Stimulated activated CD4-positive, alpha-beta T cell treated with anti-CD3 and anti-CD28 coated beads, TNF-alpha, amount 100 ng/mL, for 4 hours (primary cell): ENCODE results near the gene CD72.

Experiments used
- DNase-seq, 3 experiments: peaks; one replicate each; pipeline ENCODE4 v3.0.0-alpha.2; 2020; ENCODE audit warnings: low read depth in 3 of 3

CD72 gene, protein sequence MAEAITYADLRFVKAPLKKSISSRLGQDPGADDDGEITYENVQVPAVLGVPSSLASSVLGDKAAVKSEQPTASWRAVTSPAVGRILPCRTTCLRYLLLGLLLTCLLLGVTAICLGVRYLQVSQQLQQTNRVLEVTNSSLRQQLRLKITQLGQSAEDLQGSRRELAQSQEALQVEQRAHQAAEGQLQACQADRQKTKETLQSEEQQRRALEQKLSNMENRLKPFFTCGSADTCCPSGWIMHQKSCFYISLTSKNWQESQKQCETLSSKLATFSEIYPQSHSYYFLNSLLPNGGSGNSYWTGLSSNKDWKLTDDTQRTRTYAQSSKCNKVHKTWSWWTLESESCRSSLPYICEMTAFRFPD

DNA sequence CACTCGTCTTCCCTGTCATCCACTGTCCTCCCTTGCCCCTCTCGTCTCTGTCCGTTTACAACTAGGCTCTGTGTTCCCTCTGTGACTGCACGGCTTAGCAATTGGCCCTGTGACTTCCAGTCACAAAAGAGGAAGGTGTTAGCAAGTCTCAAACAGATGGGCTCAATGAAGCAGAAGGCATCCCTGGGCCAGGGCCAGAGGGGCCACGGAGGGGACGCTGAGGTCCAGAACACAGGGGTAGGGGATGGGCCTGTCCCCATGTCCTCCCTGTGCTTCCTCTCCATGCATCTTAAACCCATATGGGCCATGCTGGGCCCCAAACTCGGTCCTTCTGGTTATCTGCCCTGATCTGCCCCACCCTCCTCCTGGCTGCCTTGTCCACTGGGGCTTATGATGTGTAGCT is at the start of gene CD72:
CD72 (minus strand) TSS at position 89 of the 403 bp plus-strand sequence. CDS start 110 bp downstream, outside the sequence.
- no peak for DNase-seq

DNA sequence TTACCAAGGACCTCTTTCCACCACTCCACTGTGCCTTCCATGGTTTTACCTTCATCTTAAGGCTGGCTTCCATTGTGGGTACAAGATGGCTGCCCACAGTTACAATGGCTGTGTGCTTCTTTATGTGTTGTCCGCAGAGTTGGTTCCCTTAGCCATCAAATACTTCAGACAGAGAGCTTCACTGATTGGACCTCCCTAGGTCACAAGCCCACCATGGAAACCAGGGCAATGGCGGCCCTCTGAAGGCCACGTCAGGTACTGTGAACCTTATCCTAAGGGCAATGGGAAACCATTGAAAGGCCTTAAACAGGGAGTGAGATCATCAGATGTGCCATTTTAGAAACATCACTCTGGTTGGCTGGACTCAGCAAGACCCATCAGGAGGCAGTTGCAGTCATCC is 49.7 kb upstream of the CD72 start:
- DNase-seq, result no peak

DNA sequence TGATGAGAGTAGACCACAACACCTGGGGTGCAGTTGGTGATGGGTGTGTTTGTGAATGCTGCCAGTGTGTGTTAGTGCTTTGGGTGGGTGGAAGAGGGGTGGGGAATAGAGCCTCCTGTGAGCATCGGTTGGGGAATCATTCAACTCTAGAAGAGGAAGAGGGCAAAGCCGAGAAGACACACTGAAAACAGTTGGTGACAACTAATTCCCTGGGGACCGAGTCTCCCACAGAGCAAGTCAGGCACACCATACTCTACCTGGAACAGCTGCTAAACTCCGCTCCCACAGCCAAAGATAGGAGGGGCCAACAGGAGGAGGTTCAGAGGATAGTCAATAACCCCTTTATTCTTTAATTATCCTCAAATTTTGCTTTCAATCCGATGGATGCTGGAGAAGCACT is 48.3 kb upstream of the CD72 start:
- no peak for DNase-seq

DNA sequence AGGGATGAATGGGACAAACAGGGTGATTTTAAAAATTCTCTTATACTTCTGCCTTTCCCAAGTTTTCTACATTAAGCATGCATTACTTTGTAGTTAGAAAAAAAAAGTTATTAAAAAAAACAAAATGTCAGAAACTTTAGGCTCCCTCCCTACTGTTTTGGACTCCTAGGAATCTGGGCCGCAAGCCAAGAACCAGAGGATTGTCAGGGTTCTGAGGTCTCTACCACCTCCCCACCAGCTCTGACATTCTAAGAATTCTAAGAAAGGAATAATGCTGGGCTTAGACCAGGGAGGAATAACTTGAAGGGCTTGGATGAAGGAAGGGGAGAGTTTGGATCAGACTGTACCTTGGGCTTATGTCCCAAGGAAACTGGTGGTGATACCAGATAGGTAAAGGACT is 47.8 kb upstream of the CD72 start:
- DNase-seq, result no peak

DNA sequence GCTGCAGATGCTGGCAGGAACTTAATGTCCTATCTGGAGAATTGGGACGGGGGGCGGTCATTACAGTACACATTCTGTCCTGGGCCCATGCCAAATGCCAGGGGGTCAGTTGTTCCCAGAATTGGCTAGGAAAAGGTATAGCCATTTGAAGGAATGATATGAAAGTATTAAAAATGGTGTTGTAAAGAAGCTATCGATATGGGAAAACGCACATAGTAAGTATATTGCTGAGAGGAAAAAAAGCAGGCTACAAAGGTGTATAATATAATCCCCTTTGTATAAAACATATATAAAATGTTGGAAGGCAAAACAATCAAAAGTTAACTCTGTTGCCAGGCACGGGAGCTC is 47.2 kb upstream of the CD72 start:
- DNase-seq, result no peak

DNA sequence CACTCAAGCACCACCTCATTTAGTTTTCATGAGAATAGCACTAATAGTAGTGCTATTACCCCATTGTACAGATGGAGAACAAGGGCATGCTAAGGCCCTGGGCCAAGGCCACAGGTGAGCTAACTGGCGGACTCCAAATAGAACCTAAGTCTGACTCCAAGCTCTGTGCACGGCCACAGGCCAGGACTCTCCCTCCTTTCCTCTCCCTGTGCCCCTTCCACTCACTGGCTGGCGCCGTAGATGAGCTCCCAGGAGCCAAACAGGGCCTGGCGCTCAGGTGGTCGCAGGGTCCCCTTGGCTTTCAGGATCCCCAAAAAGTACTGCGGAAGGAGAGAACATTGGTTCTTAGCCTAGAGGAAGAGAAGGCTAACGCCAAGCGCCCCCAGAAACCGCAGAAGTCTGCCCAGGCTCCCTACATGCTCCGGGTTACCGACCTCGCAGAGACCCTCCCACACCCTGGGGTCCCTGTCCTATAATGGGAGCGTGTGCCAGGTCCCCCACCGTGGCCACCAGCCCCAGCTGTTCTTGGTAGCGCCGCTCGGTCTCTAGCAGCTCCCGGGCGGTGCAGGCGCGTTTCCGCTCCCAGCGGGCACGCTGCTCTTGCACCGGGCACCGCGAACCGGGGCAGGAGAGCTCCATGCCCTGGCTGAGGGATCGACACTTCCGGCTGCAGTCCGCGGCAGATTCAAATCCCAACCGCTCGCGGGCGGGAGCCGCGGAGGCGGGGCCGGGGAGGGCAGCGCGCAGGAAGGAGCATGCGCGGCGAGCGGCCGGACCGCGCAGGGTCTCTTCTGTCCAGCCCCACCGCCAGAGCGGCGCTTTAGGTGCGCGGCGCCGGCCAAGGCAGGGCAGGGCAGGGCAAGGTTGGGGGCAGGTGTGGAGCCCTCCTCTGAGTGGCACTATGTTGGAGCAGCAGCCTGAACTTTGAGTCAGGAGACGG is 46.6 kb upstream of the CD72 start, which contains the start of gene ARHGEF39:
ARHGEF39 (minus strand) TSS at position 665 of the 940 bp plus-strand sequence; CDS start at position 639, 26 bp downstream.
- peak in 1 of 3 experiments; percentile 33 for DNase-seq

DNA sequence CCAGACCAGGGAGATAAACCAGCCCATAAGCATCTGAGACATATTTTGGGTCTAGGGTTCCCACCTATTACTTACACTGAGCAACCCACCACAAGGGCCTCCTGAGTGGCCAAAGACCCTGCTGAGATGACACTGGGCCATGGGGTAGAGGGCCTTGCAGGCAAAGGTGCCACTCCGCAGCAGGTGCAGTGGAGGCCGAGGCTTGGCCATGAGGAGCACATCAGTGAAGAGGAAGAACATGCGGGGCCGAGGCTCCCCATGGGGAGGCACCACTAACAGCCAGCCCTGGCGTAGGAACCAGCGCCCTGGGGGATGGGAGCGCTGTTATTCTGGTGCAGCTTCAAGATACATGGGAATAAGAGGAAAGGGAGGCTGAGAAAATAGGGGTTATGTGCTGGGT is 44.2 kb upstream of the CD72 start:
- DNase-seq, result no peak

DNA sequence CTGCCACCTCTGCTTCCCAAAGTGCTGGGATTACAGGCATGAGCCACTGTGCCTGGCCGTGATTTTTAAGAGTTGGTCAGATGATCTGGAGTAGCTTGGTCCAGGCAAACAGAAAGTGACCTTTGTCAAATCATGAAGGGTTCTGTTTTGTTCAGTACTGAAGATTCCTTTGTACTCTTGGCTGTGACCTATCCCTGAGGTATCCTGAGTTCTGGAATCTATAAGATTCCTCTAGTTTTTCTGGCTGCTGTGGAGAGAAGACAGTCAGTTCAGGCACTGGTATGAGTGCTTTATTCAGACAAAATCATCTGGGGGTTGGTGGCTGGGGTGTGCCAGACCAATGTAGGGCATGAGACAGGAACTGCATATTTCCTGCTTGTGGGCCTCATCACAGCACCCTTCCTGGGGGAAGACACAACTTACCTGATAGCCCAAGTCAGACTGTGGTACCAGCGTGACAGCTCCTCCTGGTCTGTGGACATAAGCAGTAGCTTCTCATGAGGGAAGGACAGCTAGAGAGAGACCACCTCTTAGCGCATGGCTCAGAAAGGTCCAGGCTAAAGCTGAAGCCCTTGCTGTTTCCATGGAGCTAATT is 43.6 kb upstream of the CD72 start:
- DNase-seq, result no peak

DNA sequence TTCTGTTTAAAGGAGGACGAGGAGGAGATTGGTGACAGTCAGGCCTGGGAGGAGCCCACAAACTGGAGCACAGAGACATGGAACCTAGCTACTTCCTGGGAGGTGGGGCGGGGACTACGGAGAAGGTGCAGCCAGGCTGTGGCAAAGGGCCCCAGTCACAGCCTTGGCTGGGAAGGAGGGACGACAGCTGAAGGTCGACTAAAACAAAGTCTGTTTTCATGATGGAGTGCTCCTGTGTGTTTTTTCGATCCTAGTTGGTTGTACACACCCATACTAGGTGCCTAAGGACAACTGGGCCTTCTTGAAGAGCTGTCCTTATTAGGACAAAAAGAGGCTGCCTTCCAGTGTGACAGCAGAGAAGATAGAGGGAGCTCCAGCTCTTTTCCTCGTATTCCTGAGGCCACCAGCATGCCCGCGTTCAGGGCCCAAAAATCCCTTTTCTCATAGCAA is 42.8 kb upstream of the CD72 start:
- DNase-seq, result no peak

DNA sequence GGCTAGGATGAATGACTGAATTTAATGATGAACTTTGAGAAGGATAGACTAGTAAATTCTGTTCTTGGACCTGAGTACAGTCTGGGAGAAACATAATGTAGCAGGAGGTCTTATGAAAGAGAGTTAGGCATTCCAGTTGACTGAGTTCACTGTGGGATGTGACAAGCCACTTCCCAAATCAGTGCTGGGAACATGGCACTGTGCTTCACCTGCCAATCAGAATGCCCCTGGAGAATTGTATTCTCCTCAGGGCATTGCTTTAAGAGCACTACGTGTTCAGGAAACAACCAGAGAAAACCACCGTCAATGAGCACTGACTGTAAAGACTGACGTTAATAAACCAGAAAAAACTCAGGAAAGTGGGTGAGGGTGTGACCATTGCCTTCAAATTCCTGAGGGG is 41.1 kb upstream of the CD72 start:
- no peak for DNase-seq

DNA sequence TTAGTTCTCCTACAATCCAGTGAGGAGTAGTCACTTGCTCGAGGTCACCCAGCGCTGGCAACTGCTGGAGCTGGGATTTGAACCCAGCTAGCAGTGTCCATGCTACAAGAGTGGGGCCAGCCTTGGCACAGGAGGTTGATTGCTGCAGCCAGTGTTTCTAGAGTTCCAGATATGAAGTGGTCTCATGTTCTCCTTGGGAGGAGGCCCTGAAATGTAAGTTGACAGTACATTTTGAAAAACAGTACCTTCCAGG is 40.7 kb upstream of the CD72 start:
- DNase-seq, result no peak

DNA sequence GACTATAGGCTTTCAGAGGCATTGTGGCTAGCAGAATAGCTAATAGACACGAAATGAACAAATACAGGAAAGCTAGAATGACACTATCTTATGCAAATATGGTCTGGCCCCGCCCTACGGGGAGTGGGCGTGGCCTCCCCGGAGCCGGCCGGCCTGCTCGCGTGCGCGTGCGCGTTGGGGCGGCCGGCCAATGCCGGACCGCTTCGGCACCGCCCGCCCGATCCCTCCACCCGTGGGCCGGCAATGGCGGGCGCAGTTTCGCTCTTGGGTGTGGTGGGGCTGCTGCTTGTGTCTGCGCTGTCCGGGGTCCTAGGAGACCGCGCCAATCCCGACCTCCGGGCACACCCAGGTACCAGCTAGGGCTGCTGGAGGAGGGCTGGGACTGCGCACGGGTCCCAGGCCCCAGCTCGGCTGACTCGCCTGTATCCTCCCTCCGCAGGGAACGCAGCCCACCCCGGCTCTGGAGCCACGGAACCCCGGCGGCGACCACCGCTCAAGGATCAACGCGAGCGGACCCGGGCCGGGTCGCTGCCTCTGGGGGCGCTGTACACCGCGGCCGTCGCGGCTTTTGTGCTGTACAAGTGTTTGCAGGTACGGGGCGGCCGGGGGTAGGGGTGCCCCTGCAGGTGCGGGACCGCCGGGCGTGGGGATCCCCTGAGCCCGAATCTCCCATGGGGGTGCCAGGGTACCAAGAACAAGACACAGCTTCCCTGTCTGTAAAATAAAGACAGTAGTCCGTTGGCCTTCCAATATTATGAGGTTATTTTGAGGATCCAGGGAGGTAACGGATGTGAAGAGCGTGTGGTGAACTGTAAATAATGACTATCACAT is 40.1 kb upstream of the CD72 start, which contains the start of gene CCDC107:
CCDC107 (plus strand) TSS at position 156 of the 831 bp plus-strand sequence; CDS start at position 244, 88 bp downstream.
- peak; percentile 70 to 79 (median 72) for DNase-seq

DNA sequence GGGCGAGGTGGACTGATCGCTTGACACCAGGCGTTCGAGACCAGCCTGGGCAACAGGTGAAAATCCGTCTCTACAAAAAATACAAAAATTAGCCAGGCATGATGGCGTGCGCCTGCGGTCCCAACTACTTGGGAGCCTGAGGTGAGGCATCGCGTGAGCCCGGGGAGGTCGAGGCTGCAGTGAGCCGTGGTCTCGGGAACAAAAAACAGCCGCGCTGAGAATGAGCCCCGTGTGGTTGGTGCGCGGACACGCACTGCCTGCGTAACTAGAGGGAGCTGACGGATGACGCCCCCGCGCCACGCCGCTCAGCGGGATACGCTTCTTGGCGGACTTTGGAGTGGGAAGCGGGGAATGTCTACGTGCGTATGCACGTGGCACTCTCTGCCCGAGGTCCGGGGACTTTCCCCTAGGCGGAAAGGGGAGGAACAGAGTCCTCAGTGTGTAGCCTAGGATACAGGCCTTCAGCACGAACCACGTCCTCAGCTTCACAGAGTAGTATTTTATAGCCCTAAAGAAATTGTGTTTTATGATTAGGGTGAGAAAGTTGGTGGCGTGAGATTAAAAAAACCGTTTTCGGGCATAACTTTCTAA is 39.4 kb upstream of the CD72 start, which contains the start of gene RMRP:
RMRP (minus strand) TSS at position 474 of the 591 bp plus-strand sequence.
- peak; percentile 89 to 91 (median 90) for DNase-seq

DNA sequence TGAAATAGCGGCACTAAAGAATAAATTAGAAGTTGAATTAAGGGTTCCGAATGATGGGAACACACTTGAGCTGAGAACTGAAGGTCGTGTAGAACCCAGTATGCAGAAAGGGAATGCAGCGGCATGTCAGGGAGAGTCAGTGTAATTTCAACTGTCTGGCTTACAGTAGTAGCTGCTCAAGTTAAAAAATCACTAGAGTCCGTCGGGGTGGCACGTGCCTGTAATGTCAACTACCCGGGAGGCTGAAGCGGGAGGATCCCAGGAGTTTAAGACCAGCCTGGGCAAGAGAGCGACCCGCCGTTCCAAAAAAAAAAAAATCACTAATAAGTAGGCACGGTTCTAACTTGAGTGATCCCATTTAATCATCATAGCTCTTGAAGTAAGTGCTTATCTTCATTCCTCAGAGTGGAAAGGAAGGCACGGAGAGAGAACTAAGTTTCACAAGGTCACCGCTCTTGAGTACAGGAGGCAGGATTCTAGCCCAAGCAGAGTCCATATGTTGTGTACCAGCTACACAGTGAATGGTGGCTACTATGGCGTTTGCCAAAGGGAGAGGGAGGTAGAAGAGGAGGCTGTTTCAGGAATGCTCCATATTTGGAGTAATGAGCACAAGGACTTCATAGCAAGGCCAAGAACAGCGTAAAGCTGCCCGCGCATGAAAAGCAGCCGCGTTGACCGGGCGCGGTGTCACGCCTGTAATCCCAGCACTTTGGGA is 38.8 kb upstream of the CD72 start:
- no peak for DNase-seq

DNA sequence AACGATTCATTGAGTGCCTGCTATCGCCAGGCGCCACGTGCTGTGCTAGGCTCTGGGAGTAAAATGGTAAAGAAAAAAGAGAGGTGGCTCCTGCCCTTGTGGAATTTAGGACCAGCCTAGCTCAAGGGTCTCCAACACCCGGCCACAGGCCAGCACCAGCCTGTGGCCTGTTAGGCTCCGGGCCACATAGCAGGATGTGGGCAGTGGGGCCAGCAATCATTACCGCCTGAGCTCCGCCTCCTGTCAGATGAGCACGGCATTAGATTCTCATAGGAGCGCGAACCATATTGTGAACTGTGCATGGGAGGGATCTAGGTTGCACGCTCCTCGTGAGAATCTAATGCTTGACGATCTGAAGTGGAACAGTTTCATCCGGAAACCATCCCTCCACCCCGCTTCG is 38.1 kb upstream of the CD72 start:
- DNase-seq, result no peak

DNA sequence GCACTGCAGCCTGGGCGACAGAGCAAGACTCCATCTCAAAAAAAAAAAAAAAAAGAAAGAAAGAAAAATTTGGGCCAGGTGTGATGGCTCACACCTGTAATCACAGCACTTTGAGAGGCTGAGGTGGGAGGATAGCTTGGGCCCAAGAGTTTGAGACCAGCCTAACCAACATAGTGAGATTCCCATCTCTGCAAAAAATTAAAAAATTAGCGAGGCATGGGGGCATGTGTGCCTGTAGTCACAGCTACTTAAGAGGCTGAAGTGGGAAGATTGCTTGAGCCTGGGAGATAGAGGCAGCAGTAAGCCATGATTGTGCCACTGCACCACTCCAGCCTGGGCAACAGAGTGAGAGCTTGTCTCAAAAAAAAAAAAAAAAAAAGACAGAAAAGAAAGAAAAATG is 35.4 kb upstream of the CD72 start:
- no peak for DNase-seq

DNA sequence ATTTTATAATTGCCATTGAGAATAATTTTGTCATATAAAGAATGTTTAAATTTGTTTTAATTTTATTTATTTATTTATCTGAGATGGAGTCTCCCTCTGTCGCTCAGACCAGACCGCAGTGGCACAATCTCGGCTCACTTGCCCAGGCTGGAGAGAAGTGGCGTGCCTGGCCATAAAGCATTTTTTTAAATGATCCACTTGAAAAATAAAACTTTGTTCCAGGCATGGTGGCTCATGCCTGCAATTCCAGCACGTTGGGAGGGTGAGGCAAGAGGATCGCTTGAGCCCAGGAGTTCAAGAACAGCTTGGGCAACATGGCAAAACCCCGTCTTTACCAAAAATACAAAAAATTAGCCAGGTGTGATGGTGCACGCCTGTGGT is 34.6 kb upstream of the CD72 start:
- no peak for DNase-seq

DNA sequence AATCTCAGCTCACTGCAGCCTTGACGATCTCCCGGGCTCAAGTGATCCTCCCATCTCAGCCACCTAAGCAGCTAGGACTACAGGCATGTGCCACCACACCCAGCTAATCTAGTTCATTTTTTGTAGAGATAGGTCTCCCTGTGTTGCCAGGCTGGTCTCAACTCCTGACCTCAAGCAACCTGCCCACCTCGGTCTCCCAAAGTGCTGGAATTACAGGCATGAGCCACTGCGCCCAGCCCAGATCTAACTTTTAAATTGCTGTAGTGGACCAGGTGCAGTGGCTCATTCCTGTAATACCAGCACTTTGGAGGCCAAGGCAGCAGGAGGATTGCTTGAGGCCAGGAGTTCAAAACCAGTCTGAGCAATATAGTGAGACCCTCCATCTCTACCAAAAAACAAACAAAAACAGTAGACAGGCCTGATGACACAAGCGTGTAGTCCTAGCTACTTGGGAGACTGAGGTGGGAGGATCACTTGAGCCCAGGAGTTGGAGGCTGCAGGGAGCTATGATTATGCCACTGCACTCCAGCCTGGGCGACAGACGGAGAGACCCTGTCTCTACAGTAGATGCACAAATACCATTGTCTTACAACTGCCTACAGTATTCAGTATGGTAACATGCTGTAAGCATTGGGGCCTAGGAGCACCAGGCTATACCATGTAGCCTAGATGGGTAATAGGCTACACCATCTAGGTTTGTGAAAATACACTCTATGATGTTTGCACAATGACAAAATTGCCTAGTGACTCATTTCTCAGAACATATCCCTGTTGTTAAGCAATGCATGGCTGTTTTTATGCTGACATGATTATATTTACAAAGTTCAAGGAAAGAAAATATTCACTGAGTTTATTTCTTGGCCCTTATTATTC is 34.0 kb upstream of the CD72 start:
- no peak for DNase-seq

DNA sequence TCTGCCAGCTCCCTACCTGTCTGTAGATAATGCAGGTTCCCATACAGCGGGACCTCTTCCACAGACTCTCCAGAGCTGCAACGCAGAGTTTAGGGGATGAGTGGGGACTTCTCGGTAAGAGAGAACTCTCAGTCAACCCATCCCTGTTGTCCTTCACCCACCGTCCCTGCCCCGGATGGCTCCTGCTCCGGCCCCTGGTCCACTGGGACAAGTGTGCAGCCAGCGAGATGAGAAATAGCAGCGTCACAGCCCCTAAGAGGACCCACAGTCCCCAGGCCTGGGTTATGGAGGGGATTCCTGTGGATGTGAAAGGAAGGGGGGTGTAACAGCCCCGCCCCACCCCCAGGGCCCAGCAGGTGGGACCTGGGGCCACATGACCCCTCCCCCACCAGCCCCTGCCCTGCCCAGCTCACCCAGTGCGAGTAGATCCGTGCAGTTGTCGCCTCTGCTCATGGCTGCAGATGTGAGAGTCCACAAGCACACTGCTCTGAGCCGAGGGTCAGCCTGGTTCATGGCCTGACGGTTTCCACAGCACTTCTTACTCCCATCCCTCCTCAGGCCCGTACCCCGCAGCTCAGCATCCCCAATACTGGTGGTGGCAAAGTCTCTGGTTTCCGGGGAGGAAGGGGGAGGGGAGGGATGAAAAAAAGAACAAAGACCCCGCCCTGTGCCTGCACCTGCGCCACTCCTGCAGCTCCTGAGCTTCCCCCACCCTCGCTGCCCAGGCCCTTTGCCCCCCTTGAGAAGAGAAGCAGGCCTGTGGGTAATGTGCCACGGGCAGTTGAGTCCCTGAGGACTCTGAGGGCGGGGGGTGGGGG is 32.3 kb upstream of the CD72 start, which contains the start of gene SIT1:
SIT1 (minus strand) TSS at position 591 of the 818 bp plus-strand sequence; CDS start at position 513, 78 bp downstream.
- DNase-seq, result no peak
